ENCODE results near the gene CDH4. TPM values are rescaled to one million over a fixed set of nuclear protein-coding genes. Genes with fewer than 3 reads are reported as not detected.

Gene CDH4
- total and polyA plus RNA-seq, 9 of the 15 experiments (the other 6 are each of a cell fraction or from before 2014, with no cell fraction given), result 0.04 TPM; not detected in 8

GRCh38 chr20:61972636-61973508 lies 720.8 kb downstream of the CDH4 start:
- ChIA-PET POLR2A (no interaction called here), CTCF (ENCODE audit: low intra/inter-chr PET ratio) (no interaction called here)
- no peak for ATAC-seq
- FAIRE-seq, result no peak
- H3K4me3 ChIP-seq, result no peak overlapping the region
- no peaks in the 10 kb centered on the region for H3K27me3 ChIP-seq (ENCODE audit: control insufficient read depth in 2 of 2, insufficient read depth in 2 of 2, low read length in 2 of 2)
- H3K4me2 ChIP-seq (ENCODE audit: insufficient read depth, low read length), result no peak overlapping the region
- WGBS (ENCODE audit: insufficient coverage, low coverage, missing lambda C conversion rate), result 92% methylated on average over 26 of the region's 27 CpGs
- no peaks in the 10 kb centered on the region for H4K20me1 ChIP-seq (replicated peaks; ENCODE audit: control insufficient read depth, insufficient read depth, low read length)
- H3K36me3 ChIP-seq (ENCODE audit: control insufficient read depth, insufficient read depth, low read length), result peaks cover 32% of the 10 kb centered on the region; the same call in 1 of the 3 replicates
- no peak overlapping the region for H3K27ac ChIP-seq (ENCODE audit: extremely low read depth, low read depth, low read length)
- no peak for DNase-seq (ENCODE audit: extremely low read depth in 1 of 4, low spot score in 3 of 4)
- intact Hi-C loops (cut with micrococcal nuclease) (no loop called here), in situ Hi-C loops (cut with MboI) (no loop called here)
- no peak overlapping the region for H2AFZ ChIP-seq (ENCODE audit: low read depth, low read length)
- no peak overlapping the region for H3K9ac ChIP-seq (ENCODE audit: insufficient read depth in 1 of 2, low read depth in 2 of 2, low read length in 2 of 2)
- BruUV-seq (replicated peaks), result no TSS peak
- H3K79me2 ChIP-seq (ENCODE audit: control insufficient read depth, insufficient read depth, low read length), result no peaks in the 10 kb centered on the region
- H3K9me3 ChIP-seq (replicated peaks; ENCODE audit: control insufficient read depth, insufficient read depth, low read depth, low read length), result no peaks in the 10 kb centered on the region
- H3K9me1 ChIP-seq (ENCODE audit: control insufficient read depth, insufficient read depth, low read length), result no peaks in the 10 kb centered on the region
- H3K4me1 ChIP-seq (replicated peaks in 1 of 2; ENCODE audit: control insufficient read depth in 2 of 2, insufficient read depth in 2 of 2, low read length in 2 of 2), result peaks cover 0 to 6% of the 10 kb centered on the region in 2 experiments; a peak in 1 of 5 replicates
- TF ChIP-seq XRCC3 (IDR thresholded peaks at IDR 0.05), result no peak
- no peak for TF ChIP-seq MEF2D (tag; conservative IDR thresholded peaks at IDR 0.05; ENCODE audit: low read depth)
- TF ChIP-seq CBFA2T2 (conservative IDR thresholded peaks at IDR 0.05), result no peak
- no peak for TF ChIP-seq RBM39 (optimal IDR thresholded peaks at IDR 0.05; ENCODE audit: low read depth, low read length)
- no peak for TF ChIP-seq ZZZ3 (IDR thresholded peaks at IDR 0.05)
- TF ChIP-seq JUN (IDR thresholded peaks at IDR 0.05; ENCODE audit: borderline replicate concordance, low read depth, low read length), result no peak
- no peak for TF ChIP-seq JUN (CRISPR knock-in tag; IDR thresholded peaks at IDR 0.05; ENCODE audit: borderline replicate concordance)
- TF ChIP-seq CCAR2 (IDR thresholded peaks at IDR 0.05; ENCODE audit: low read depth, low read length), result no peak
- no peak for TF ChIP-seq AFF1 (IDR thresholded peaks at IDR 0.05; ENCODE audit: low read depth in 1 of 2, partially characterized antibody in 2 of 2)
